Measurements from ENCODE around the gene ABCC3.
"Not testable (repeated sequence)": the region's sequence is repeated elsewhere in the genome, so short reads cannot be mapped to it uniquely, and the experiment has no call there.

ABCC3 gene

GRCh38 chr17:50675627-50676026 lies 40.9 kb downstream of the ABCC3 start:
- DNase-seq (ENCODE audit: low read depth) = no peak
- TF ChIP-seq CTCF (conservative IDR thresholded peaks at IDR 0.05; ENCODE audit: low read depth, low read length) = no peak
- no peak overlapping the region for H3K4me3 ChIP-seq (ENCODE audit: low read depth, low read length)

- H3K4me3 ChIP-seq (ENCODE audit: low read depth, low read length) = no peak overlapping the region
- DNase-seq (ENCODE audit: low read depth) = no peak
- TF ChIP-seq CTCF (conservative IDR thresholded peaks at IDR 0.05; ENCODE audit: low read depth, low read length) = no peak
These were observed 41.6 kb downstream of the ABCC3 start for GRCh38 chr17:50676065-50676975.

GRCh38 chr17:50677851-50678375 lies 43.2 kb downstream of the ABCC3 start:
- DNase-seq (ENCODE audit: low read depth) = no peak

GRCh38 chr17:50679008-50679544 lies 44.4 kb downstream of the ABCC3 start:
- H3K4me3 ChIP-seq (ENCODE audit: low read depth, low read length) = no peak overlapping the region
- TF ChIP-seq CTCF (conservative IDR thresholded peaks at IDR 0.05; ENCODE audit: low read depth, low read length) = no peak
- DNase-seq (ENCODE audit: low read depth) = no peak

More at GRCh38 chr17:50677851-50678375, 43.2 kb downstream of the ABCC3 start:
- TF ChIP-seq CTCF (conservative IDR thresholded peaks at IDR 0.05; ENCODE audit: low read depth, low read length) = no peak
- H3K4me3 ChIP-seq (ENCODE audit: low read depth, low read length) = no peak overlapping the region

GRCh38 chr17:50680126-50680525 lies 45.4 kb downstream of the ABCC3 start:
- H3K4me3 ChIP-seq (ENCODE audit: low read depth, low read length) = no peak overlapping the region
- no peak for TF ChIP-seq CTCF (conservative IDR thresholded peaks at IDR 0.05; ENCODE audit: low read depth, low read length)

GRCh38 chr17:50680543-50681262 lies 46.0 kb downstream of the ABCC3 start:
- DNase-seq (ENCODE audit: low read depth); H3K4me3 ChIP-seq (ENCODE audit: low read depth, low read length): not testable (repeated sequence)

More at GRCh38 chr17:50680126-50680525, 45.4 kb downstream of the ABCC3 start:
- no peak for DNase-seq (ENCODE audit: low read depth)

Data from choroid plexus epithelial cell (primary cell).